HG02870 (cell line): ENCODE data around the gene GAS5.
A peak's percentile ranks its signal among the peaks of the same experiment; 100 is the strongest.
"Not testable (repeated sequence)": the region's sequence is repeated elsewhere in the genome, so short reads cannot be mapped to it uniquely, and the experiment has no call there.

ENCODE experiments used
- ATAC-seq: cut with Tn5 transposase; IDR thresholded peaks from one replicate; pipeline ENCODE4 v1.9.1; 2021; ENCODE audit warnings: mild to moderate bottlenecking, moderate library complexity; ENCODE audit not compliant: unreplicated experiment

The GAS5 gene

GRCh38 chr1:173867753-173868265, at the start of gene GAS5:
GAS5 (minus strand) TSS chr1:173867989.
- ATAC-seq: peak; percentile 70

- ATAC-seq: no peak
These were observed 49.4 kb upstream of the GAS5 start, which contains the start of gene SERPINC1 for GRCh38 chr1:173917149-173917548. SERPINC1 (minus strand) TSS chr1:173917327; CDS start chr1:173917259, 68 bp downstream.

GRCh38 chr1:173916667-173917066, 48.9 kb upstream of the GAS5 start:
- ATAC-seq: no peak

GRCh38 chr1:173915596-173915995, 47.8 kb upstream of the GAS5 start:
- no peak for ATAC-seq

- no peak for ATAC-seq
These were observed 46.6 kb upstream of the GAS5 start for GRCh38 chr1:173914366-173914871.

- ATAC-seq: no peak
These were observed 45.3 kb upstream of the GAS5 start for GRCh38 chr1:173913111-173913510.

- ATAC-seq: no peak
These were observed 36.2 kb upstream of the GAS5 start for GRCh38 chr1:173903827-173904531.

GRCh38 chr1:173900992-173901391, 33.2 kb upstream of the GAS5 start:
- ATAC-seq: no peak

GRCh38 chr1:173900427-173900826, 32.6 kb upstream of the GAS5 start:
- ATAC-seq: no peak

GRCh38 chr1:173894189-173894588, 26.4 kb upstream of the GAS5 start:
- no peak for ATAC-seq

GRCh38 chr1:173893611-173894010, 25.8 kb upstream of the GAS5 start:
- no peak for ATAC-seq

- ATAC-seq: no peak
These were observed 22.1 kb upstream of the GAS5 start for GRCh38 chr1:173889885-173890284.

- no peak for ATAC-seq
These were observed 21.0 kb upstream of the GAS5 start for GRCh38 chr1:173888749-173889148.

GRCh38 chr1:173887627-173888026, 19.8 kb upstream of the GAS5 start:
- no peak for ATAC-seq

GRCh38 chr1:173886746-173887611, 19.2 kb upstream of the GAS5 start:
- ATAC-seq: no peak

GRCh38 chr1:173884701-173885100, 16.9 kb upstream of the GAS5 start:
- no peak for ATAC-seq

GRCh38 chr1:173881117-173881516, 13.3 kb upstream of the GAS5 start:
- not testable (repeated sequence) for ATAC-seq

GRCh38 chr1:173878251-173878650, 10.5 kb upstream of the GAS5 start:
- no peak for ATAC-seq

GRCh38 chr1:173876732-173877131, 8.9 kb upstream of the GAS5 start:
- ATAC-seq: no peak

GRCh38 chr1:173871500-173871899, 3.7 kb upstream of the GAS5 start:
- no peak for ATAC-seq

- ATAC-seq: no peak
These were observed 3.3 kb upstream of the GAS5 start for GRCh38 chr1:173871091-173871490.
